Neural cell (in vitro differentiated cells): ENCODE measurements around the gene MEPCE. TPM values are rescaled to one million over a fixed set of nuclear protein-coding genes. Genes with fewer than 3 reads are reported as not detected.
"Not testable (repeated sequence)": the region's sequence is repeated elsewhere in the genome, so short reads cannot be mapped to it uniquely, and the experiment has no call there.

Experiments
- H2AFZ ChIP-seq: fragments of 200-600, 300-800 bp; sonication (generic), shearing (Covaris generic); 2 replicates; pipeline ENCODE4 v1.6.0; 2014; ENCODE audit warnings: low read depth, mild to moderate bottlenecking, antibody characterized with exemption, low read length, moderate library complexity
- H3F3A ChIP-seq: fragments of 200-600 bp; shearing (Covaris generic); 2 replicates; pipeline ENCODE4 v1.6.1; 2016; ENCODE audit warnings: mild to moderate bottlenecking, moderate library complexity, mixed read lengths, antibody characterized with exemption, low read length; ENCODE audit not compliant: insufficient read depth, poor library complexity, severe bottlenecking
- H3K27ac ChIP-seq: fragments of 200-600, 300-800 bp; sonication (generic), shearing (Covaris generic); 2 replicates; pipeline ENCODE4 v1.5.1; 2014; ENCODE audit warnings: mild to moderate bottlenecking, low read length, moderate library complexity
- H3K27me3 ChIP-seq: fragments of 300-800, 200-600 bp; sonication (generic), shearing (Covaris generic); 2 replicates; pipeline ENCODE4 v1.6.0; 2014; ENCODE audit warnings: mild to moderate bottlenecking, low read depth, low read length, moderate library complexity; ENCODE audit not compliant: insufficient read depth
- H3K36me3 ChIP-seq: fragments of 300-800, 200-600 bp; sonication (generic), shearing (Covaris generic); 2 replicates; pipeline ENCODE4 v1.5.1; 2014; ENCODE audit warnings: mild to moderate bottlenecking, antibody characterized with exemption, low read length, moderate library complexity; ENCODE audit not compliant: insufficient read depth
- H3K4me2 ChIP-seq: fragments of 300-800, 200-600 bp; sonication (generic), shearing (Covaris generic); 2 replicates; pipeline ENCODE4 v1.6.0; 2014; ENCODE audit warnings: mild to moderate bottlenecking, low read length
- H3K4me3 ChIP-seq: fragments of 300-800, 200-600 bp; sonication (generic), shearing (Covaris generic); 2 replicates; pipeline ENCODE4 v1.5.1; 2014; ENCODE audit warnings: mild to moderate bottlenecking, low read length, moderate library complexity
- H3K79me2 ChIP-seq: fragments of 200-600 bp; shearing (Covaris generic); replicated peaks from 2 replicates; pipeline ENCODE4 v1.6.0; 2014; ENCODE audit warnings: mild to moderate bottlenecking, low read length, moderate library complexity; ENCODE audit not compliant: insufficient read depth
- H3K9ac ChIP-seq: fragments of 300-800, 200-600 bp; sonication (generic), shearing (Covaris generic); 2 replicates; pipeline ENCODE4 v1.6.1; 2016; ENCODE audit warnings: mild to moderate bottlenecking, low read length, mixed read lengths
- H3K9me2 ChIP-seq: fragments of 200-600 bp; shearing (Covaris generic); 2 replicates; pipeline ENCODE4 v1.6.1; 2016; ENCODE audit warnings: mild to moderate bottlenecking, low read length, mixed read lengths; ENCODE audit not compliant: insufficient read depth
- H3K9me3 ChIP-seq: fragments of 200-600, 300-800 bp; sonication (generic), shearing (Covaris generic); 2 replicates; pipeline ENCODE4 v1.6.1; 2016; ENCODE audit warnings: mild to moderate bottlenecking, mixed run types, low read length, moderate library complexity, mixed read lengths
- H4K20me1 ChIP-seq: fragments of 200-600 bp; shearing (Covaris generic); 2 replicates; pipeline ENCODE4 v1.6.1; 2016; ENCODE audit warnings: mild to moderate bottlenecking, mixed run types; ENCODE audit not compliant: insufficient read depth
- CTCF ChIP-seq: fragments of 450-650 bp; IDR thresholded peaks from 2 replicates; pipeline ENCODE4 v1.5.1; 2014; ENCODE audit warnings: antibody characterized with exemption, mild to moderate bottlenecking, moderate library complexity; ENCODE audit not compliant: poor library complexity, severe bottlenecking
- EP300 ChIP-seq: fragments of 450-650 bp; conservative IDR thresholded peaks from 2 replicates; pipeline ENCODE4 v1.6.1; 2014; ENCODE audit warnings: antibody characterized with exemption, mild to moderate bottlenecking, moderate library complexity; ENCODE audit not compliant: poor library complexity, severe bottlenecking
- EZH2 ChIP-seq: fragments of 200-600, 300-800 bp; shearing (Covaris generic), sonication (generic); IDR thresholded peaks from 2 replicates; pipeline ENCODE4 v1.6.1; 2014; ENCODE audit warnings: antibody characterized with exemption, low read length, borderline replicate concordance, mild to moderate bottlenecking; ENCODE audit not compliant: insufficient read depth, poor library complexity, severe bottlenecking
- MXI1 ChIP-seq: fragments of 450-650 bp; conservative IDR thresholded peaks from 2 replicates; pipeline ENCODE4 v1.6.1; 2014; ENCODE audit warnings: antibody characterized with exemption, mild to moderate bottlenecking; ENCODE audit not compliant: poor library complexity, severe bottlenecking
- POLR2AphosphoS5 ChIP-seq: IDR thresholded peaks from 2 replicates; pipeline ENCODE4 v1.6.1; 2012
- RAD21 ChIP-seq: fragments of 450-650 bp; conservative IDR thresholded peaks from 2 replicates; pipeline ENCODE4 v1.6.1; 2014; ENCODE audit warnings: antibody characterized with exemption, mild to moderate bottlenecking, moderate library complexity
- REST ChIP-seq: IDR thresholded peaks from 2 replicates; pipeline ENCODE4 v1.6.1; 2012; ENCODE audit warnings: borderline replicate concordance
- SMC3 ChIP-seq: fragments of 450-650 bp; conservative IDR thresholded peaks from 2 replicates; pipeline ENCODE4 v1.6.1; 2014; ENCODE audit warnings: antibody characterized with exemption, mild to moderate bottlenecking, moderate library complexity; ENCODE audit not compliant: poor library complexity
- TAF1 ChIP-seq: IDR thresholded peaks from 2 replicates; pipeline ENCODE4 v1.6.1; 2012; ENCODE audit warnings: low read depth
- polyA minus RNA-seq: library from RNA; depleted of rRNA, polyadenylated mRNA; stranded (reverse); fragments of >200 nt; gene quantifications from 2 replicates; pipeline ENCODE4 v1.2.3, GENCODE V29; 2014
- polyA plus RNA-seq: library from polyadenylated mRNA; depleted of rRNA; stranded (reverse); fragments of >200 nt; gene quantifications from 2 replicates; pipeline ENCODE4 v1.2.3, GENCODE V29; 2014

The MEPCE gene
- polyA plus RNA-seq = 12.1 and 15.0 TPM in 2 replicates
- 27.7 and 35.8 TPM in 2 replicates for polyA minus RNA-seq

- H3K9ac ChIP-seq = peak within 1 kb of the TSS; percentile 96
- no peaks in the 10 kb centered on the region for H3K36me3 ChIP-seq
- H3K4me2 ChIP-seq = peak within 1 kb of the TSS; percentile 64
- H3K9me2 ChIP-seq = no peaks in the 10 kb centered on the region
- peak within 1 kb of the TSS; percentile 93 for H2AFZ ChIP-seq
- H3K27me3 ChIP-seq = no peaks in the 10 kb centered on the region
- H4K20me1 ChIP-seq = no peaks in the 10 kb centered on the region
- peak within 1 kb of the TSS; percentile 81 for H3K4me3 ChIP-seq
- H3K79me2 ChIP-seq = peaks cover 21% of the 10 kb centered on the region
- H3K27ac ChIP-seq = peak within 1 kb of the TSS; percentile 99
- H3F3A ChIP-seq = no peaks in the 10 kb centered on the region
- no peaks in the 10 kb centered on the region for H3K9me3 ChIP-seq
- TF ChIP-seq EZH2 (no peak), POLR2AphosphoS5 (peak; percentile 79), CTCF (no peak), TAF1 (peak; percentile 25), REST (no peak), EP300 (peak; percentile 19), SMC3 (no peak), MXI1 (no peak), RAD21 (no peak)
Measured at GRCh38 chr7:100429637-100430492, at the start of gene MEPCE. TSS of gene MEPCE (plus strand) at chr7:100429831. CDS start at chr7:100430019, 188 bp downstream.

GRCh38 chr7:100380196-100380595 is 49.4 kb upstream of the MEPCE start:
- Histone ChIP-seq H3K9me2 (no peaks in the 10 kb centered on the region), H3F3A (no peaks in the 10 kb centered on the region), H4K20me1 (no peaks in the 10 kb centered on the region), H3K4me3 (no peak overlapping the region), H3K9ac (no peak overlapping the region), H3K27me3 (no peaks in the 10 kb centered on the region), H2AFZ (no peak overlapping the region), H3K36me3 (no peaks in the 10 kb centered on the region), H3K4me2 (no peak overlapping the region), H3K27ac (no peak overlapping the region), H3K79me2 (no peaks in the 10 kb centered on the region), H3K9me3 (no peaks in the 10 kb centered on the region)
- TF ChIP-seq MXI1 (no peak), REST (no peak), CTCF (no peak)

GRCh38 chr7:100381531-100382233 is 47.9 kb upstream of the MEPCE start:
- not testable (repeated sequence) for H3F3A ChIP-seq, H3K79me2 ChIP-seq, H4K20me1 ChIP-seq, H3K27ac ChIP-seq, H3K36me3 ChIP-seq, H3K9ac ChIP-seq, H3K4me3 ChIP-seq, H2AFZ ChIP-seq, H3K4me2 ChIP-seq, H3K9me3 ChIP-seq, H3K9me2 ChIP-seq, H3K27me3 ChIP-seq
